ENCODE data around the gene USH2A.

Gene USH2A

GRCh38 chr1:215665215-215665614 is 758.0 kb downstream of the USH2A start:
- DNase-seq (ENCODE audit: insufficient read length, low spot score) (no peak), FAIRE-seq (no peak)

GRCh38 chr1:215661033-215661432 is 762.2 kb downstream of the USH2A start:
- DNase-seq (ENCODE audit: insufficient read length, low spot score) (no peak), FAIRE-seq (no peak)

GRCh38 chr1:215660259-215660658 is 763.0 kb downstream of the USH2A start:
- FAIRE-seq = no peak

GRCh38 chr1:215657047-215657446 is 766.2 kb downstream of the USH2A start:
- FAIRE-seq (no peak), DNase-seq (ENCODE audit: insufficient read length, low spot score) (no peak)

More at GRCh38 chr1:215660259-215660658, 763.0 kb downstream of the USH2A start:
- no peak for DNase-seq (ENCODE audit: insufficient read length, low spot score)

- FAIRE-seq (no peak), DNase-seq (ENCODE audit: insufficient read length, low spot score) (no peak)
These were observed 770.9 kb downstream of the USH2A start for GRCh38 chr1:215652371-215652770.

- FAIRE-seq = no peak
- no peak for DNase-seq (ENCODE audit: insufficient read length, low spot score)
These were observed 771.4 kb downstream of the USH2A start for GRCh38 chr1:215651867-215652266.

GRCh38 chr1:215650446-215651149 is 772.6 kb downstream of the USH2A start:
- no peak for FAIRE-seq
- DNase-seq (ENCODE audit: insufficient read length, low spot score) = no peak

- DNase-seq (ENCODE audit: insufficient read length, low spot score) = no peak
- FAIRE-seq = no peak
These were observed 774.3 kb downstream of the USH2A start for GRCh38 chr1:215648957-215649356.

- DNase-seq (ENCODE audit: insufficient read length, low spot score) = no peak
- FAIRE-seq = no peak
These were observed 775.5 kb downstream of the USH2A start for GRCh38 chr1:215647738-215648137.

GRCh38 chr1:215645861-215646260 is 777.4 kb downstream of the USH2A start:
- no peak for FAIRE-seq
- no peak for DNase-seq (ENCODE audit: insufficient read length, low spot score)

GRCh38 chr1:215645182-215645581 is 778.1 kb downstream of the USH2A start:
- FAIRE-seq (no peak), DNase-seq (ENCODE audit: insufficient read length, low spot score) (no peak)

- no peak for FAIRE-seq
- no peak for DNase-seq (ENCODE audit: insufficient read length, low spot score)
These were observed 779.5 kb downstream of the USH2A start for GRCh38 chr1:215643592-215644321.

- no peak for DNase-seq (ENCODE audit: insufficient read length, low spot score)
- no peak for FAIRE-seq
These were observed 782.7 kb downstream of the USH2A start for GRCh38 chr1:215640429-215641148.

GRCh38 chr1:215637041-215637573 is 786.1 kb downstream of the USH2A start:
- no peak for DNase-seq (ENCODE audit: insufficient read length, low spot score)
- no peak for FAIRE-seq

- FAIRE-seq (no peak), DNase-seq (ENCODE audit: insufficient read length, low spot score) (no peak)
These were observed 786.8 kb downstream of the USH2A start for GRCh38 chr1:215636258-215636965.

- FAIRE-seq (no peak), DNase-seq (ENCODE audit: insufficient read length, low spot score) (no peak)
These were observed 787.4 kb downstream of the USH2A start for GRCh38 chr1:215635827-215636226.

GRCh38 chr1:215631489-215631888 is 791.8 kb downstream of the USH2A start:
- no peak for FAIRE-seq
- DNase-seq (ENCODE audit: insufficient read length, low spot score) = no peak

GRCh38 chr1:215631040-215631439 is 792.2 kb downstream of the USH2A start:
- FAIRE-seq (no peak), DNase-seq (ENCODE audit: insufficient read length, low spot score) (no peak)

GRCh38 chr1:215625949-215626348 is 797.3 kb downstream of the USH2A start:
- DNase-seq (ENCODE audit: insufficient read length, low spot score) = no peak
- no peak for FAIRE-seq

GRCh38 chr1:215623162-215623561 is 800.1 kb downstream of the USH2A start:
- FAIRE-seq (no peak), DNase-seq (ENCODE audit: insufficient read length, low spot score) (no peak)

GRCh38 chr1:215617979-215618378 is 805.3 kb downstream of the USH2A start:
- DNase-seq (ENCODE audit: insufficient read length, low spot score) (no peak), FAIRE-seq (no peak)

Data from GM19239 (cell line).